Brain microvascular endothelial cell (primary cell): Measurements from ENCODE around the gene PLOD2.

Source experiments
- DNase-seq: peaks from one replicate; pipeline ENCODE4 v3.0.0-alpha.2; 2020
- H3K27ac ChIP-seq: fragments of 250-450 bp; sonication (Bioruptor Pico); 2 replicates; pipeline ENCODE4 v1.5.1; 2020; ENCODE audit warnings: mild to moderate bottlenecking, moderate library complexity
- H3K27me3 ChIP-seq: fragments of 250-450 bp; sonication (Bioruptor Pico); replicated peaks from 2 replicates; pipeline ENCODE4 v1.5.1; 2020; ENCODE audit warnings: mild to moderate bottlenecking
- H3K36me3 ChIP-seq: fragments of 250-450 bp; sonication (Bioruptor Pico); replicated peaks from 2 replicates; pipeline ENCODE4 v1.5.1; 2020; ENCODE audit warnings: mild to moderate bottlenecking
- H3K4me3 ChIP-seq: 2 replicates; pipeline ENCODE4 v1.5.1; 2011; ENCODE audit warnings: low read depth, mild to moderate bottlenecking, control low read depth, low read length, moderate library complexity
- in situ Hi-C: cut with HindIII; loops from 2 replicates; pipeline ENCODE4 v1.10.0; 2017; ENCODE audit warnings: low sequenced_read_pairs, low pct_ligation_motif_present
- TF ChIP-seq, protein P1 (sequence below): IDR thresholded peaks from 2 replicates; pipeline ENCODE4 v1.5.1; 2011; ENCODE audit warnings: low read depth, mild to moderate bottlenecking, moderate library complexity, low read length, control low read depth, inconsistent platforms; ENCODE audit errors: missing control alignments

The PLOD2 gene

GRCh38 chr3:146130881-146131371 is 30.1 kb downstream of the PLOD2 start:
- Histone ChIP-seq H3K27ac (peak overlapping the region; percentile 60), H3K27me3 (no peaks in the 10 kb centered on the region), H3K4me3 (no peak overlapping the region), H3K36me3 (no peaks in the 10 kb centered on the region)
- TF ChIP-seq, protein P1, sequence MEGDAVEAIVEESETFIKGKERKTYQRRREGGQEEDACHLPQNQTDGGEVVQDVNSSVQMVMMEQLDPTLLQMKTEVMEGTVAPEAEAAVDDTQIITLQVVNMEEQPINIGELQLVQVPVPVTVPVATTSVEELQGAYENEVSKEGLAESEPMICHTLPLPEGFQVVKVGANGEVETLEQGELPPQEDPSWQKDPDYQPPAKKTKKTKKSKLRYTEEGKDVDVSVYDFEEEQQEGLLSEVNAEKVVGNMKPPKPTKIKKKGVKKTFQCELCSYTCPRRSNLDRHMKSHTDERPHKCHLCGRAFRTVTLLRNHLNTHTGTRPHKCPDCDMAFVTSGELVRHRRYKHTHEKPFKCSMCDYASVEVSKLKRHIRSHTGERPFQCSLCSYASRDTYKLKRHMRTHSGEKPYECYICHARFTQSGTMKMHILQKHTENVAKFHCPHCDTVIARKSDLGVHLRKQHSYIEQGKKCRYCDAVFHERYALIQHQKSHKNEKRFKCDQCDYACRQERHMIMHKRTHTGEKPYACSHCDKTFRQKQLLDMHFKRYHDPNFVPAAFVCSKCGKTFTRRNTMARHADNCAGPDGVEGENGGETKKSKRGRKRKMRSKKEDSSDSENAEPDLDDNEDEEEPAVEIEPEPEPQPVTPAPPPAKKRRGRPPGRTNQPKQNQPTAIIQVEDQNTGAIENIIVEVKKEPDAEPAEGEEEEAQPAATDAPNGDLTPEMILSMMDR = no peak
- in situ Hi-C loops = no loop called here
- DNase-seq = peak; percentile 49

GRCh38 chr3:146129750-146130149 is 31.2 kb downstream of the PLOD2 start:
- no peak overlapping the region for H3K27ac ChIP-seq
- in situ Hi-C loops = no loop called here
- TF ChIP-seq, protein P1 = no peak
- no peak overlapping the region for H3K4me3 ChIP-seq
- H3K27me3 ChIP-seq = no peaks in the 10 kb centered on the region
- H3K36me3 ChIP-seq = no peaks in the 10 kb centered on the region
- no peak for DNase-seq

DNA sequence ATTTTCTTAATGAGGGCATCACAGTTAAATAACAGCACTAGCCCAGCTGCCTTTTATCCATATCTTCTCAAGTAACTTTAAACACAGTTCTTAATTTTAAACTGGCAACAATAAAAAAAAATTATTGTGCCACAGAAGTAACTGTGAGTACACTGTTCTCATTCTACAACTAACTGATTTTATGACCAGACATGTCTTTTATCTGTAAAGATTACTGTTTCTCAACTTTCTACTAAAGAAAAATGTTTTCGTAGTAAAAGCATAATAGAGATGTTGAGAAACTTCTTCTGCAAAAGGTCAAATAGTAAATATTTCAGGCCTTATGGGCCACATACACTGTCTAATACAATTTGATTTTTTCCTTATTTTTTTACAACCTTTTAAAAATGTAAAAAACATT is 32.0 kb downstream of the PLOD2 start:
- Histone ChIP-seq H3K27me3 (no peaks in the 10 kb centered on the region), H3K36me3 (peaks cover under 1% of the 10 kb centered on the region), H3K4me3 (no peak overlapping the region), H3K27ac (no peak overlapping the region)
- no peak for DNase-seq
- TF ChIP-seq, protein P1 = no peak
- in situ Hi-C loops = no loop called here

DNA sequence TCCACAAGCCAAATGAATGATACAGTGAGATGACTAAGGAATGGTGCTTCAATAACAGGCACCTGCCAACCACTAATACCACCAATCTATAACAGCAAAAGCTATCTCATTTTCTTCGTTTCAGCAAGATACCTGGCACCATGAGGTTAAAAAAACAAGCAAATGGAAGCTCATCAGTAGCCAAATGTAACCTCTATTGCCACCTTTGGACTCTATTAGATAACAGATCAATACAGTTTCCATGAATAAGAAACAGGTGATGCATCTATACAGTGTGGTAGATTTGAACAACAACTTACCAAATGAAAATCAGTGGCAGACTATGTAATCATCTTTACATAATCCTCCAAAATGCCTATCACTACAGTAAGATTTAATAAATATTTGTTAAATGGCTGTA is 32.8 kb downstream of the PLOD2 start:
- Histone ChIP-seq H3K36me3 (peaks cover 3% of the 10 kb centered on the region), H3K27ac (no peak overlapping the region), H3K27me3 (no peaks in the 10 kb centered on the region), H3K4me3 (no peak overlapping the region)
- in situ Hi-C loops = no loop called here
- TF ChIP-seq, protein P1 = no peak
- DNase-seq = no peak

GRCh38 chr3:146125951-146126350 is 35.0 kb downstream of the PLOD2 start:
- TF ChIP-seq, protein P1 = no peak
- in situ Hi-C loops = no loop called here
- Histone ChIP-seq H3K4me3 (no peak overlapping the region), H3K27me3 (no peaks in the 10 kb centered on the region), H3K27ac (peak overlapping the region; percentile 42), H3K36me3 (peaks cover 15% of the 10 kb centered on the region)
- DNase-seq = peak; percentile 53

GRCh38 chr3:146124126-146124801 is 36.7 kb downstream of the PLOD2 start:
- DNase-seq = peak; percentile 26
- TF ChIP-seq, protein P1 = no peak
- Histone ChIP-seq H3K27me3 (no peaks in the 10 kb centered on the region), H3K36me3 (peaks cover 22% of the 10 kb centered on the region), H3K4me3 (no peak overlapping the region), H3K27ac (no peak overlapping the region)
- in situ Hi-C loops = no loop called here
